Suprapubic skin (tissue), 4 donors: ENCODE data around the gene CHPT1.

Experiments
- POLR2A ChIP-seq, 2 donors: fragments of 450-650 bp; IDR thresholded peaks; one replicate each; pipeline ENCODE4 v1.6.1; 2017; ENCODE audit warnings: antibody characterized with exemption in 2 of 2, mild to moderate bottlenecking in 2 of 2, moderate library complexity in 2 of 2
- POLR2AphosphoS5 ChIP-seq, 3 donors: sonication (generic); formaldehyde crosslinking; IDR thresholded peaks; one replicate each; pipeline ENCODE4 v1.6.1; 2017; ENCODE audit warnings: antibody characterized with exemption in 3 of 3
- TF ChIP-seq, protein P1 (sequence below), 2 donors: fragments of 200-600 bp in 1 of 2; fragments of 450-650 bp in 1 of 2; sonication (generic) in 1 of 2; IDR thresholded peaks; one replicate each; pipeline ENCODE4 v1.5.1; 2016 to 2019; ENCODE audit warnings: antibody characterized with exemption in 2 of 2, mild to moderate bottlenecking in 1 of 2, moderate library complexity in 1 of 2

DNA sequence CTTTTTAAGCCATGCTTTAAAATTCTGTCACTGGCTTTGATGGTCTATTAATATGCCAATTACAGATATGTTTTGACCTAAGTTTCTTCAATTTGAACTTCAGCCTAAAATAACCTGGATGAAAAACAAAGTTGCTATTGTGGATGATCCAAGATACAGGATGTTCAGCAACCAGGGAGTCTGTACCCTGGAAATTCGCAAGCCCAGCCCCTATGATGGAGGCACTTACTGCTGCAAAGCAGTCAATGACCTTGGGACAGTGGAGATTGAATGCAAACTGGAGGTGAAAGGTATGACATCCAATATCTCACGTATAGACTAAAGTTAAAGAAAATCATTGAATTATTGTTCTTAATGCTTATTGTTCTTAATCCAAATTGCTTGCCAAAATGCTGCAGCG is 17.2 kb upstream of the CHPT1 start:
- TF ChIP-seq, protein P1, sequence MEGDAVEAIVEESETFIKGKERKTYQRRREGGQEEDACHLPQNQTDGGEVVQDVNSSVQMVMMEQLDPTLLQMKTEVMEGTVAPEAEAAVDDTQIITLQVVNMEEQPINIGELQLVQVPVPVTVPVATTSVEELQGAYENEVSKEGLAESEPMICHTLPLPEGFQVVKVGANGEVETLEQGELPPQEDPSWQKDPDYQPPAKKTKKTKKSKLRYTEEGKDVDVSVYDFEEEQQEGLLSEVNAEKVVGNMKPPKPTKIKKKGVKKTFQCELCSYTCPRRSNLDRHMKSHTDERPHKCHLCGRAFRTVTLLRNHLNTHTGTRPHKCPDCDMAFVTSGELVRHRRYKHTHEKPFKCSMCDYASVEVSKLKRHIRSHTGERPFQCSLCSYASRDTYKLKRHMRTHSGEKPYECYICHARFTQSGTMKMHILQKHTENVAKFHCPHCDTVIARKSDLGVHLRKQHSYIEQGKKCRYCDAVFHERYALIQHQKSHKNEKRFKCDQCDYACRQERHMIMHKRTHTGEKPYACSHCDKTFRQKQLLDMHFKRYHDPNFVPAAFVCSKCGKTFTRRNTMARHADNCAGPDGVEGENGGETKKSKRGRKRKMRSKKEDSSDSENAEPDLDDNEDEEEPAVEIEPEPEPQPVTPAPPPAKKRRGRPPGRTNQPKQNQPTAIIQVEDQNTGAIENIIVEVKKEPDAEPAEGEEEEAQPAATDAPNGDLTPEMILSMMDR (IDR thresholded peaks at IDR 0.05), result no peak
- TF ChIP-seq POLR2A (IDR thresholded peaks at IDR 0.05) (no peak), POLR2AphosphoS5 (IDR thresholded peaks at IDR 0.05) (no peak)
